GM19463 (cell line): ENCODE results near the gene EYA4.

Source experiments
- ATAC-seq: cut with Tn5 transposase; IDR thresholded peaks from one replicate; pipeline ENCODE4 v1.9.1; 2021; ENCODE audit warnings: mild to moderate bottlenecking, moderate library complexity; ENCODE audit not compliant: unreplicated experiment

Gene EYA4

GRCh38 chr6:133277900-133278545 lies 36.9 kb downstream of the EYA4 start:
- no peak for ATAC-seq

DNA sequence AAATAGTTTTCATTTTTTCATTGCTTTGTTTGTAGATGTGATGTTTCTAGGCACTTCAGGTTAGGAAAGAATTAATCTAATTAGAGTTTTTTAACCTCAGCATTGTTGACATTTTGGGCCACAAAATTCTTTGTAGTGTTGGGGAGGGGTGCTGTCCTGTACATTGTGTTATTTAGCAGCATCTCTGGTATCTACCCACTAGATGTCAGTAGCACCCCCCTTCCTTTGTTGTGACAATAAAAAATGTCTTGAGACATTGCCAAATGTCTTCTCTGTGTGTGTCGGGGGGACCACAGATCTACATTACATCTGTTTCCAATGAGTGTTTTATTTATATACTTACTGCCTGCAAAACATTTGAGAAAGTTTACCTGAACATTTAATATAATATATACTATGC lies 45.6 kb downstream of the EYA4 start:
- ATAC-seq = no peak

DNA sequence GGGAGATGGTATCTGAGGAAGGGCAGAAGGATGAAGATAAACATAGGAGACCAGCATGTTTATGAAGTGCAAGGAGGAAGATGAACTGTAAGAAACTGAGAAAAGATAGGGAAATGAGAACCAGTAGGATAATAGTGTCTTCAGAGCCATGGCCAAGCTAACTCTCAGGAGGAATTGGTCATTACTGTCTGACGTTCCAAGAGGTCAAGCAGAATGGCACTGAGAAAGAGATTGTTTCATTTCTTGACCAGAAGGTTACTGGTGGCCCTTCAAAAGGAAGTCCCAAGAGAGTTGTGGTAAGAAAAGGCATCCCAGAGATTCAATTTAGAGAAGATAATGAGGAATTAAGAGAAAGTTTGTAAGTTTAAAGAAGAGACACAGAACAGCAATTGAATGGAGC lies 47.5 kb downstream of the EYA4 start:
- no peak for ATAC-seq

DNA sequence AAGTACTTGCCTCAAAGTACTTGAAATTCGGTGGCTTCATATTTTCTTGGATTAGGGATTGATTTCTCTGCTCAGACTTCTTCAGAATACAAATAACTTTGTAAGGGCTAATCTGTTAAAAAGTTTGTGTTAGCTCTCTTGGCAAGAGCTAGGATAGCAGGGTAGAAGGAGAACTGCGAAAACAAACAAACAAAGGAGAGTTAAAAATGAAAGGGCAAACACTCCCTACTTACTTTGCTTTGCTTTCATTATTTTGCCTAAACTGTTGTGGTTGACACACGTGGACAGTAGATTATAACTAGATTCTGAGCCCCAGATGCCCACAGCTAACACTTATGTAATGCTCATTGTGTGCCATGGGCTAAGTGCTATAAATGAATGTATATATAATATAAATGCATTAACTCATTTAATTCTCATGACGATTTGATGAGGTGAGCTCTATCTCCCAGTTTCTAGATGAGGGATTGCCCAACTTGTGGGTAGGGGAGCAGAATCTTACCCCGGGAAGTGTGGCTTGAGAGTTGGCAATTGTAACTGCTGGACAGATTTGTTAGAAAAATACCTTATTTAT lies 48.7 kb downstream of the EYA4 start:
- no peak for ATAC-seq

DNA sequence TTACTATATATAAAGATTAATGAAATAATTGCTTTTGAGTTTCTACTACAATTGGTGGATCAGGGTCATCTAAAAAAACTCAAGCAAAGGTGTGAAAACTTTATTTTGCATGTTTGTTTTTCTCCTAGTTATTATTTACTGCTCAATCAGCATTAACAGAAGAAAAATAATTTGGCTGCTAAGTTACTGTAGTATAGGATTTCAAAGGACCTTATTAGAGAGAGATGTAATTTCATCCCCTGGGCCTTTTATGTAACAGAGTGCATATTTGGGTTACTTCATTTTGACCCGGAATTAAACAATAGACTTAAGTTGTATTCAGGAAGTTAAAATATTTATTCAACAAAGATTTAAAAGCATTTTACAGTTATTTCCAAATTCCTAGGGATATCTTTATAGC lies 49.8 kb downstream of the EYA4 start:
- no peak for ATAC-seq

- ATAC-seq = no peak
Observed at GRCh38 chr6:133291671-133292070, 50.5 kb downstream of the EYA4 start.

DNA sequence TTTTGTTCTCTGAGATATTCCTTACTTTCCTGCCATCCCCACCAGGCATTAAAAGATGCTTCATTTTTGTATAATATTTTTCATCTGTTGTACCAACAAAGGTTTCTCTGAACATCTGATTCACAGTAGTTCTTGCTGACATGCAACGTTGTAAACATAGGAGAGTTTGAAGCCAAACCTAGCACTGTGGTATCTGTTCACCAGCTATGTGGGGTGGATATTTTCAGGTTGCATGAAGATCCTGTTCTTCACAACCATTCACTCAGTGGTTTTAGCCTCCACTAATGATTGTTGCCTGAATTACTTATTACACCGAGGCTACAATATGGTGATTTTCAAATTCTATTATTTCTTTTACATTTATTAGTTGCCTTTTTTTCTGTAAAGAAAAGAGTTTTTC lies 56.5 kb downstream of the EYA4 start:
- no peak for ATAC-seq

DNA sequence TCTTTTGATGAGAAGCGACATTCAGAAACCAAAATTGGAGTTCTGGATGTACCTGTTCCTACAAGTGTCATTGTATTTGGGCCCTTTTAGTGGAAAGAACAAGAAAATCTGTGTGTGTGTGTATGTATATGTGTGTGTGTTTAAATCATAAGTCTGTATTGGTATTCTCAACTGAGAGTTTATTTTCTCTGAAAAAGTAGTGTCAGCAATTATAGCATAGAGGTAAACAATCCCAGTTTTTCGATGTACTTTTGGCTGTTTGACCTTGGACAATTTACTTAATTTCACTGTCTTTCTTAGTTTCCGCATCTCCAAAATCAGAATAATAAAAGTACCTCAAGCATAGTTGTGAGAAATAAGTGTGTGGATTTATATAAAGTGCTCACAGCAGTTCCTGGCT lies 57.2 kb downstream of the EYA4 start:
- ATAC-seq = no peak

GRCh38 chr6:133298801-133299200 lies 57.6 kb downstream of the EYA4 start:
- ATAC-seq = no peak

DNA sequence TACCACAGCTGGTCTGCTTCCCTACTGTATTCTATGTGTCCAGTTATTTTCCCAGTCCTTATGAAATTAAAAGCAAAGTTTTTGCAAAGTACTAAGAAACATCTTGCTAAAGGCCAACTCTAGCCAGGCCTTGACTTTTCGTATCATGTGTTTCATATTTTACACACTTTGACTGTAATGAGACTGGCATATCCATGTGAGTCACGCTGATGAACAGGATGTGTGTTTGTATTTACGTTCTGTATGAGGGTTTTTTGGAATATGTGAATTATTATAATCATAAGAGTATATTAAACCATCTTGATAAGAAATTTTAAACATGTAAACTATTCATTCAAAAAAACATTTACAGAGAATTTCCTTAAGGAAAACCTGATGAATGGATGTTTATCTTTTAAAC lies 59.7 kb downstream of the EYA4 start:
- no peak for ATAC-seq

DNA sequence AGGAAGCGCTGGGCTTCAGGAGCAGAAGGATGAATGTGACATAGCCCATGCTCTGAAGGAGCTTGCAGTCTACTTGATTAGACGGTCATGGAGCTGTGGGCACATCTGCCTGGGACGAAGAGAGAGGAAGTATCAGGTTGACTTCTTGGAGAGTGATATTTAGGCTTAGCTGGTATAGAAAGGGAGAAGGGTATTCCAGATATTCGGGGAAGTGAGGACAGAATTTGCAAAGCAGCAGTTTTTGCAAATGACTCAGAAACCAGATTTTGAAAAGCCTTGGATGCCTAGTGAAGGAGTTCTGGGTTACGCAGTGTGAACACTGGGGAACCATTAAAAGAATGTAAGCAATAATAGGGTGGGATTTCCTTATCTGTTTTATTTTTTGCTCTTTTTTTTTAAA lies 60.7 kb downstream of the EYA4 start:
- no peak for ATAC-seq

GRCh38 chr6:133306931-133307330 lies 65.8 kb downstream of the EYA4 start:
- no peak for ATAC-seq

DNA sequence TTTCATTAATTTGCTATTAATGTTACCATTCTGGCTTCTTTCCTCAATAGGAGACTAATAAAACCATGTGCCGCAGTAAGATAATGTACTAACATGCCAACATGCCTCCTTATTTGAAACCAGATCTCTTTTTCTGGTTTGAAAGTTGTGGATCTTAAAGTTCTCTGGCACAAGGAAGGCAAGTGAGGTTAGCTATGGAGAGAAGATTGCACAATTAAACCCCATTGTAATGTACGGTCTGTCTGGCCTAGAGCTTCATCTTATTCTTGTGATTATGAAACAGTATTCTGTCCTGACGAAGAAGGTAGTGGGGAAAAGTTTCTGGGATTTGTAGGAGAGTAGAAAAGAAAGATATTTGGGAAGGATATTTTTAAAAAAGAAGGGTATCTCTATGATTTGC lies 68.4 kb downstream of the EYA4 start:
- ATAC-seq = no peak

- no peak for ATAC-seq
Observed at GRCh38 chr6:133312006-133312405, 70.8 kb downstream of the EYA4 start.

DNA sequence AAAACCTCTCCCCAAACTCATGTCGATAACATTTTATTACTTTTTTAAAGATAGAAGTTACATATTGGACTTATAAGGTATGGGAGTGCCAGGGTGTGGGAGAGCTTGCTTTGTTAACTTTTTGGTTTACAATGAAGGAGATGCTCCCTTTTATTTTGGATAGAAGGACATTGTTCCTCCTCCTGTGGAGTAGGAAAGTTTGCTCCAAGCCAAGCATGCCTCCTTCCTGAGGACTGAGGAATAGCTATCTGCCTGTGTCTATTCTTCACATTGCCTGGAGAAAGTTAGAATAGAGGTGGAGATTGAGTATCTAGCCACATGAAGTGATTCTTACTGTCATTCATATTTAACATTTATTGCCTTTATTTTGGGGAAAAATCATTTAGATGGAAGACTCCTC lies 71.9 kb downstream of the EYA4 start:
- ATAC-seq = no peak

DNA sequence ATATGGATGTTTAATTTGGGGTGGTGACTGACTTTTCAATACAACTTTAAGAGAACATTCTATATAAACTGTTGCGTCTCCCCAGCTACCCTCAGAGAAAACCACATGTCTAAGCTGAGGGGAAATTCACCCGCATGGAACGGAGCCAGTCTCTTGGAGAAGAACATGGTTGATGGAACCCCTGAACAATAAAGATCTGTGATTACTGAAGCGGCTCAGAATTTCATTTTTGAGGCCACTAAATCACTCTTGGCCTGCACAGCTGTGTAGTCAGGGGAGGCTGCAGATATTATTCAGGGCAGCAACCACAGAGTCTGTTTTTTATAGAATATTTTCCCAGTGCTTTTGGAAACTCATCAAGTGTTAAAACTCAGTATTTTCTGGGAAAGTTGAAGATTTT lies 73.8 kb downstream of the EYA4 start:
- no peak for ATAC-seq

DNA sequence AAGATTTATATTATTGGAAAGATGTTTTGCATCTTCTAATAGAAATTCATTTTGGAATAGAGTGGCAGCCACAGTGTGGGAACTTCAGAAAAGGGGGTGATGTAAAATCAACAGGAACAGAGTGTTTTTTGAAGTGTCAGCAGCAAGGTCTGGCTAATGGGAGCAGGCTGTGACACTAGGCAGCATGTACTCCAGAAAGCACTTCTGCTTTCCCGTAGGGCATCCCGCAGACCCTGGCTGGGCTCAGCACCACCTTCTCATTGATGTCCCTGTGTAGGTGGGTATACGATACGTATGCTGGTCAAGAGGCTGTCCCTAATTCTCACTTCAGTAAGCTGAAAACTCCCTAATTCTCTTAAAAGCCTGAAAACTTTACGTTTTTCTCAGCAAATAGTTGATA lies 74.7 kb downstream of the EYA4 start:
- no peak for ATAC-seq

- no peak for ATAC-seq
Observed at GRCh38 chr6:133317704-133318103, 76.5 kb downstream of the EYA4 start.

DNA sequence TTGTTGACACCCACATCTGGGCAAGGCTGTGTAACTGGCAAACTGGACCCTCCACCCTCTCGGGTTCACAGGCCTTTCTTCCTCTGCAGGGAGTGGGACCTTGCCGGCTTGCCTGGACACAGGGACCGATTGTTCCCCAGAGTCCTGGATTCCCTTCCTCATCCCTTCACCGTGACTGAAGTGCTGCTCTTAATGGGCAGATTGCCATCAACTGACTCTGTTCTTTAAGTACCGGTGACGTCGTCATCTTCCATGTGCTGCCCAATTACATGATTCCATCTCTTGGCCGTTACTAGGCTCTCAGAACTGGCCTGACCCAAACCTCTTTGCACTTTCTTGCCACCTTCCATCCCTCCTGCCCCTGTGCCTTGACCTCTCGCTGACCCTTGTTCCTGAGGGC lies 85.4 kb downstream of the EYA4 start:
- ATAC-seq = no peak

DNA sequence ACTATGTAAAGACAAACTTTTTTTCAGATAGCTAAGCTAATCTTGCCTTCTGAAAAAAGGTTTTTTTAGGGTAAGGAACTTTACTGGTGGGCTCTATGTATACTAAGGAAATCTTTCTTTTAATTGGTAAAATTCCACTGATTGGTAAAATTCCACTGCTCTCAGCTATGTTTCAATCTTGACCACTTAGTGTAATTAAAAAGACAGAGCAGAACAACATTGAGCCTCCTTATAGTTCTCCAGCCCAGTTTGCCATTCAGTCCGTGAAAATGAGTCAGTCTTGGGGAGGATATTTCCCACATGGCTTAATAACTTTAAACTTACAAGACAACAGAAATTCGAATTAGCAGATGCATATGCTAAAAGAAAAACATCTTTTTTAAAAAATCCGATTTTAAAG lies 92.7 kb downstream of the EYA4 start:
- no peak for ATAC-seq

GRCh38 chr6:133337308-133337707 lies 96.2 kb downstream of the EYA4 start:
- no peak for ATAC-seq

DNA sequence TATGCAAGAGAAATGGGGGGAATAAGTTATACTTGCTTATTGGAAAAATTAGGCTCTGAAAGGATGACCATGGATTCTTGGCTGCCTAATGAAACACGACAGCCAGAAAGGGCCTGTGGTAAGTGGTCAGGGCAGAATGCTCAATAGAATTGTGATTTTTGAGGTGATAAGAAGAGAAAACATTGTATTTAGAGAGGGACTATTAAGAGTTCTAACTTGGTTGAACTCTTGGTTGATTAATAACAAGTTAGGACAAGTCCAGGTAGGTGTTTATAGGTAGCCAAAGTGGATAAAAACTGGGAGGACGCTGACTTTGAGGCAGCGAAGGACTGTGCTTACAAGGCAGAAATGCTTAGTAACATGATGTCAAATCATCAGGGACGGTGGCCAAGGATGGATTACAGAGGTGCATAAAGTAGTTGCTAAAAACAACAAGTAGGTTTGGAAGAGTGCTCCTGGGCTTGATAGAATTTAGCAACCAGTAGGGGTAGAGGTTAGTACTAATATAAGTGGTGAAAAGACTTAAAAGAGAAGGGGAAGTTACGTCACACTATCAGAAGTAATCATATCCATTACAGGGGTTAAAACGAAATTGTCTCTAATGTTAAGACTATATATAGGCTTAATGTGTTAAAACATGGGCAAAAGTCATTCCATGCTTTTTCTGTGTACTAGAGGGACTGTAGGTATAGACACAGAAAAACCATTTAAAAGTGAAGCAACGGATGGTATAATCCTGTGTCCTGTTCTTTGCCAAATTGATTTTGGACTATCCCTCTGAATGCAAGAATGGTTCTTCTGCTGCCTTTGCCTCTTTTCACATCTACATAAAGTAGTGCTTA lies 98.6 kb downstream of the EYA4 start:
- no peak for ATAC-seq
